NCI-H774 (cell line): ENCODE measurements around the gene TIPARP.

Source experiments
- DNase-seq: peaks from one replicate; lab custom pipeline; 2025; lab: John Stamatoyannopoulos, UW

Gene TIPARP, protein sequence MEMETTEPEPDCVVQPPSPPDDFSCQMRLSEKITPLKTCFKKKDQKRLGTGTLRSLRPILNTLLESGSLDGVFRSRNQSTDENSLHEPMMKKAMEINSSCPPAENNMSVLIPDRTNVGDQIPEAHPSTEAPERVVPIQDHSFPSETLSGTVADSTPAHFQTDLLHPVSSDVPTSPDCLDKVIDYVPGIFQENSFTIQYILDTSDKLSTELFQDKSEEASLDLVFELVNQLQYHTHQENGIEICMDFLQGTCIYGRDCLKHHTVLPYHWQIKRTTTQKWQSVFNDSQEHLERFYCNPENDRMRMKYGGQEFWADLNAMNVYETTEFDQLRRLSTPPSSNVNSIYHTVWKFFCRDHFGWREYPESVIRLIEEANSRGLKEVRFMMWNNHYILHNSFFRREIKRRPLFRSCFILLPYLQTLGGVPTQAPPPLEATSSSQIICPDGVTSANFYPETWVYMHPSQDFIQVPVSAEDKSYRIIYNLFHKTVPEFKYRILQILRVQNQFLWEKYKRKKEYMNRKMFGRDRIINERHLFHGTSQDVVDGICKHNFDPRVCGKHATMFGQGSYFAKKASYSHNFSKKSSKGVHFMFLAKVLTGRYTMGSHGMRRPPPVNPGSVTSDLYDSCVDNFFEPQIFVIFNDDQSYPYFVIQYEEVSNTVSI

DNA sequence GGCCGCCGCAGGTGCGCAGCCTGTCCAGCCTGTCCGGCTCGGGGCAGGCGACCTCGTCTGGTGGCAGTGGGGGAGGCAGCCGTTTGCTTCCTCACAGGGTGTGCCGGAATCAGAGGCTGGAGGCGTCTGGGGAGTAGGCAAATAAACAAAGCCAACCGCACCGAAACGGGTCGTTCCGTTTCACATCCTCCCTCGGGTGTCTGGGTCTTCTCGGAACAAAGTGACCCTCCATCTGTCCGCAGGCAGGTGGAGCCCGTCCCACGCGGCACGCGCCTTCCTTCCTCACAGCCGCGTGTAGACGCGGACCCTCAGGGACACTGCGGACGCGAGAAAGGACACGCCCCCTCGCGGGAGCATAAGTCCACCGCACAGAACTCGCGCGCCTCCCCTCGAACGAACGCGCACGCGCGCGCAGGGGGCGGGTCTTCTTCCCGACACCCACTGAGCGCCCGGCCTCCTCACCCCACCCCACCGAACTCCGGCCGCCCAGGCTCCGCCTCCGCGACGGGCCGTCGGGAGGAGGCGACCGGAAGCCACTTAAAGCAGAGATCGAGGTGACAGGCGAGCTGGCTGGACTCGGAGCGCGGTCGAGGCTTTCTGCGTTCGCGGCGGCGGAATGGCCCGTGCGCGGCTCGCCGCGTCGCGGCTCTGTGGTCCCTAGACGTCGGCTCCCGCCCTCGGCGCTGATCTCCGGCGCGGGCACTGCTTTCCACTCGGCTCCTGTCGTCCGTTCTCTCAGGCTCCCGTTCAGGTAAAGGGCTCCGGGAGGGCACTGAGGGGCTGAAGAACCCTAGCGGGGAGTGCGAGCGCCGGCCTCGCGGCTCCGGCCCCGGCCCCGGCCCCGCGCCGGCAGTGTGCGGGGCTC, at the start of gene TIPARP:
TSS of gene TIPARP (plus strand) at position 545 of the 865 bp plus-strand sequence. CDS start 3,108 bp downstream, outside the sequence.
- peak; percentile 100 for DNase-seq

DNA sequence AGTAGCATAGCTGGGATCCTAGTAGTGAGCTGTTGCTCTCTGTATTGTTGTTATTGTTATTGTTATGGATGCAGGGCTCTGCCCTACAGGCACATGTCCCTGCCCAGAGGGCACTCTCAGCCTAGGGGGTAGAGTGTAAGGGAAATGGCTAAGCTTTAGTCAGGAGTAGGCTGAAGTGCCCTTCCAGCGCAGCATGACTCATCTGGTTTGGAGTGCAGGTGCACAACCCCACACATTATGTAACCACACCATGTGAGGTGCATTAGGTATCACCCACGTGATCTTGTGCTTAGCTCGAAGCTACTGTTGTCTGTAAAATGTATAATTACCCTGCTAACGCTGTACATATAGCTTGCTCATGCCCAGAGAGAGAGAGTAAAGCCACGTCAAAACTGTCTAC, 48.3 kb upstream of the TIPARP start:
- peak; percentile 48 for DNase-seq

DNA sequence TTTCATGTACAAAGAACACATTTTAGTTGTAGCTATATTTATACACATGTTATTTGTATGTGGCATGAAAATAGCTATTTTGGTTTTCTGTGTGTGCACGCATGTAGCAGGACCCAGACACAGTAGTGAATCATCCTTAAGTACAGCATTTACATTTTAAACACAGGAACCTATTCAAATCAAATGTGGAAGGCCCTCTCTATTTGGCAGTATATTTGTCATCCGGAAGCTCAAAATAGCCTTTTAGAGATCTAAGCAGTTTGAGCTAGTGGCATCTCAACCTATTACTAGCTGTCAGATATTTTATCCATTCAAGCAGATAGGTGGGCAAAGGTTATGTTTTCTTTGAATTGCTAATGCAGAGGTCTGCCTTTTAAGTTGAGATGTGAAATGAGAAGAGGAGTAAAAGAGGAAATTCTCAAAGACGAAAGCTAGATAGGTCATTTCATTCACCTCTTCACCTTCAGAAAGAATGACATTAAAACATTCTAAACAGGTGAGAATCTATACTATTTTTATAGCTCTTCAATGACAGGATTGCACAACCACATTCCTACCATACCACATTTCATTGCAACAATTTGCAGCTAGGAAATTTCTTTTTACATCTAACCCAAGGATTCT, 46.3 kb upstream of the TIPARP start:
- no peak for DNase-seq

DNA sequence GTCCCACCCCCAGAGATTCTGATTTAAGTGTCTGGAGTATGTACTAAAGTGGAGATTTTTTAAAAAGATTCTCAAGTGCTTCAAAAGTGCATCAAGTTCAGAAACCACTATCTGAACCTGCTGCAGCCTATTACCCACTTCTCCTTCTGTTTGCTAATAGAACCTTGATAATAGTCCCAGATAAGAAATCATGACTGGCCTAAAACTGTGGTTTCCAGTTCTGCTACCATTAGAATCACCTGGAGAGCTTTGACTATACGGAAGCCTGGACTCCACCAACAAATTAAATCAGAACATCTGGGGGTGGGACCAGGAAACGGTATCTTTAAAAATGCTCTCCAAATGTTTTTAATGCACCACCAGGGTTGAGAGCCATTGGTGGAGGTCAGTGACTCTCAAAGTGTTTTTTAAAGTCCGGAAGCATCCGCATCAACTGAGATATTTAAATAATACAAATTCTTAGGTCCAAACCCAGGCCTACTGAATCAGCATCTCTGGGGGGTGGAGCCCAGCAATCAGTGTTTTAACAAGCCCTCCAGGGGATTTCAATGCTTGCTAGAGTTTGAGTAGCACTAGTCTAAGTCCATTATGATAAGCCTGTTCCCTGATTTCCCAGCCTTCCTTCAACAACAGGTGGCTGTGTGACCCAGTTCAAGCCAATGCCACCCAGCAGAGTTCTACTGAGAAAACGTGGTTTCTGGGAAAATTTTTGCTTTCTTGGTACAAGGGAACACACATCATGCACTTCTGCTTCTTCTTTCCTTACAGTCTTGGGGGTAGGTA, 45.4 kb upstream of the TIPARP start:
- no peak for DNase-seq

DNA sequence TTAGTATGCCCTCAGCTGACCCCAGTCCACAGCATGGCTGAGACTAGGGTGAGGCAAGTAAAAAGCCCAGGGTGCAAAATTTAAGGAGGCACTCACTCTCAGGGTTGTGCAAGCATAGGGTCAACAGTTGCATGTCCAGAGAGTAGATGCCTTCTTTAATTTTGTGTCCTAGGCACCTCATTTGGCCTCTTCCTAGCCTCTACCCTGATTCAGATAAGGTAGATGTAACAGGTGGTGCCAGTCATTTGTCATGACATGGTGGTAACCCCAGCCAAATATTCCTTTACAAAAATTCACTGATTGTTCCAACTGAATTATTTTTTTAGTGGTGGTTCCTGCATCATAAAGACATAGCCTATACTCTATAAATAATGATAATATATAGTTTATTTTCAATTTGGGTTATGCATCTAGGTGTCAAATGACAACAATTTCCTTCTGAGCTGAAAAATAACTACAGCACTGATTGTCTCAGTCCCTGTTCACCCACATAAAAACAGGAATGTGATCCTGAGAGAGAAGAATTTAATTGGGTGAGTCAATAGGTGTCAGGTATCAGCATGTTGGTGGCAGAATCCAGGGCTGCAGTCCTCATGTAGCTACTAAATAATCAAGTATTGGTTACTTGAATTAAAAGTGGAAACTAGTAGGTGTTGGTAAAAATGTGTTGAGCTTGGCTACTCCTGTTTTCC, 44.2 kb upstream of the TIPARP start:
- DNase-seq, result peak; percentile 43

DNA sequence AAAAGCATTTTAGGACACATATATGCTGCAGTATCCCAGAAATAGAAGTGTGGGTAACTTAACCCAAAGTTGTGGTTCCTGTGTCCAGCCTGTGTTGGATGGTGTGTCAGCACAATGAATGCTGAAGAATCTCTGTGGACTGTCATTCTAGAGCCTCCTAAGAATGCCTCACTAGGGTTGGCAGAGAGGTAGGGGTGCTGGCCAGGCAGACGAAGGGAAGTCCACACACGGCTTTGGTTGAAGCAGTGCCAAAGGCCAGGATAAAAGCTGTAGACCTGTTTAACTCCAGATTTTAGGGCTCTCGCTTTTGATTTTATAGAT, 43.7 kb upstream of the TIPARP start:
- DNase-seq, result no peak

DNA sequence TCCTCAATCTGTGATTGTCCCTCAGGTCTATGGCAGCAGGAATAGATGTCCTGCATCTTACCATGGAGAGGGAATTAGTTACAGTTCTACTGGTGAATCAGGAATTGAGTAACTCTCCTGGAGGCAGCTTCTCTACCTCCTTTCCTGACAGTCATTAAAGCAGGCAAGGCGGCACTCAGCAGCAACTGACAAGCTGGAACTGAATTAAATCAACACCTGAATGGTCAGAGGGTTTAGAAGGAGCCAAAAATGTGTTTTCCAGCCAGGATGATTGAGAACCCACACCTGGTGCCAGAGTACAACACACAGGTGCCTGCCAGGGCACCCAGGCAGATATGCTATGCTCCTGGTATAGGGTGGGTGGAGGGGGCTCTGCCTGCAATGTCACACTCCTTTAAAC, 43.1 kb upstream of the TIPARP start:
- peak; percentile 7 for DNase-seq

DNA sequence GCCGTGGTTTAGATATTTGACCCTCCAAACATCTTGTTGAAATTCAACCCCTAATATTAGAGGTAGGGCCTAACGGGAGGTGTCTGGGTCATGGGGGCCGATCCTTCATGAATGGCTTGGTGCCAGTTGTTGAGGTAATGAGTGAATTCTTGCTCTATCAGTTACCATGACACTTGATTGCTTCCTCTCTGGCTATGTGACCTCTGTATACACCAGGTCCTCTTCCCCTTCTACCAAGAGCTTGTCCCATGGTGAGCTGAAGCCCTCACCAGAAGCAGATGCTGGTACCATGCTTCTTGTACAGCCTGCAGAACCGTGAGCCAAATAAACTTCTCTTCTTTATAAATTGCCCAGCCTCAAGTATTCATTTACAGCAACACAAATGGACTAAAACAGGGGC, 41.8 kb upstream of the TIPARP start:
- DNase-seq, result no peak

DNA sequence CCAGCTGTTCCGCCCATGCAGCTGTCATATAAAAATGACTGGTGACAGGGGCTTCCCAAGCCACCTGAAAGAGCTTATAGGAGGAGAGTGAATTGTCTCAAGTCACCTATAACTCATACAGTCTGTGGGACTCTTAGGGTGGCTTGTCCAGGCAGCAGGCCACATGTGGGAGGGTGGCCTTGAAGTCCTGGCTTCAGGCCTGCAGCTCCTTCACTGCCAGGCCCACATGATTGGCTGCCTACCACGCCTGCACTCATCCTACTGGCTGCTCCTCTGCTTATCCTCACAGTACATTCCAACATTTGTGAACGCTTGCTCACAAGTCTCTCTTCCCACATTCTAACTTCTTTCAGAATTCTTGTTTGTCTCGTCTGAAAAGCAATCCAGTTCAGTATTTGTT, 41.1 kb upstream of the TIPARP start:
- no peak for DNase-seq

DNA sequence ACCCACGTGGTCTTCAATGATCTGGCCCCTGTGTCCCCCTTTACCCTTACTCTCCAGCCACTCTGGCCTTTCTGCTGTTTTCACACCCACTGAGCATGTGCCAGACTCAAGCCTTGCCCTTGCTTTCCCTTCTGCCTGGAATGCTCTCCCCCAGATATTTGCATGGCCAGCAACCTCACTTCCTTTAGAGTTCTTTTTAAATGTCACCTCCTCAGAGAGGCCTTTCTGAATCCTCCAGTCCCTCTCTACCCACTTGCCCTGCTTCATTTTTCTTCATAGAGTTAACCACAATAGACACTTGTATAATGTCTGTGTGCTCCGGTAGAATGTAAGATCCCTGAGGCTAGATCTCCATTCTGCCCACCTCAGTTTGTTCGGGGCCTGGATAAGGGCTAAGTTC, 39.4 kb upstream of the TIPARP start:
- no peak for DNase-seq

DNA sequence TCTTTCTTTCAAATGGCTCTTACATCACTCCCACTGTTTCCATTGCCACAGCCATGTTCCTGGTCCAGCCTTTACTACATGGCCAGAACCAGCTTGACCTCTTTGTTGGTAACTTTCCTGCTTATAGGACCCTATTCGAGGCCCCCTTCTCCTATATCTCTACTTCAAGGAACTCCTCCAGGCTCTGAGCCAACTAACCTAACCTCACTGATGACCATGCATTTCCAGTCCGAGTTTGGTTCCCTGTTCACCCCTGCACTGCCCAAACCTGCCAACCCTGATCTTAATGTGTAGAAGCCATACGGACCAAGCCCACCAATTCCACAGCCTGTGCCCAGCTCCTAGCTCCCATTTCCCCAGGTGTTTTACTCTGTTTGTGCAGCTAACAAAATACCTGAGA, 38.4 kb upstream of the TIPARP start:
- no peak for DNase-seq

DNA sequence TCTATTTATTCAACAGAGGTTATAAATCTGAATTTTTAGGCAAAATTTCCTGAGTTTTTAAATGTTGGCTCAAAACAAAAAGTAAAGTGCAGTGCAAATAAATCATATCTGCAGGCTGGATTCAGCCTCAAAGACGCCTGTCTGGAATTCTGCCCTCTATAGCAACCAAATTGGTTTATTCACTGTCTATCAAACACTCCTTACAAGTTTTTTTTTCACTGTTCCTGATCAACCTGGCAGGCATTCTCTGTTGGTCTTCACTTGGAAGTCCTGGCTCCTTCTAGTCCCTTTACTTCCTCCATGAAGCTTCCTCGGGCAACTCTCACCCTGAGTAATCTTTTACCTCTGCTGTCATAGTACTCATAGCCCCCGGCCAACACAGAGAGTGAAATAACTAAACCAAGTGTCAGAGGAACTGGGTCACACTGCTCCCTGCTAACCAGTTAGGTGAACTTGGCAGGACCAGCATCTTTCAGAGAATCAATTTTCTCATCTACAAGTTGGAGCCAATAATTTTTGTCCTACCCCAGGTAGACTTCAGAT, 36.8 kb upstream of the TIPARP start:
- DNase-seq, result no peak

DNA sequence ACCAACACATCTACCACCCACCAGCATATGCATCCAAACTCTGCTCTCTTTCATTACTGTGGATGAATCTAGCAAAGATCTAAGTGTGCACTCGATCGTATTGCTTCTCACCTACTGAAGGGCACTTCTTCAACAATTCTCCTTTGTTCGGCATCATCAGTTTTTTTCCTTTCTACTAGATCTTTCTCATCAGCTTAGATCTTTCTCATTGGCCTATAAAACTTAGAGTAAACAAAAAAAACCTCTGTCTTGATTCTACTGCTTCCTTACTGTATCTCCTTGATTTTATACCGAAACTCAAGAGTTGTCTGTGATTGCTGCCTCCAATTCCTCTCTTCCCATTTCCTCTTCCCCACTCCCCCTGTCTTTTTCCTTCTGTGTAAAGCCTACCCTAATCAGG, 36.1 kb upstream of the TIPARP start:
- no peak for DNase-seq

DNA sequence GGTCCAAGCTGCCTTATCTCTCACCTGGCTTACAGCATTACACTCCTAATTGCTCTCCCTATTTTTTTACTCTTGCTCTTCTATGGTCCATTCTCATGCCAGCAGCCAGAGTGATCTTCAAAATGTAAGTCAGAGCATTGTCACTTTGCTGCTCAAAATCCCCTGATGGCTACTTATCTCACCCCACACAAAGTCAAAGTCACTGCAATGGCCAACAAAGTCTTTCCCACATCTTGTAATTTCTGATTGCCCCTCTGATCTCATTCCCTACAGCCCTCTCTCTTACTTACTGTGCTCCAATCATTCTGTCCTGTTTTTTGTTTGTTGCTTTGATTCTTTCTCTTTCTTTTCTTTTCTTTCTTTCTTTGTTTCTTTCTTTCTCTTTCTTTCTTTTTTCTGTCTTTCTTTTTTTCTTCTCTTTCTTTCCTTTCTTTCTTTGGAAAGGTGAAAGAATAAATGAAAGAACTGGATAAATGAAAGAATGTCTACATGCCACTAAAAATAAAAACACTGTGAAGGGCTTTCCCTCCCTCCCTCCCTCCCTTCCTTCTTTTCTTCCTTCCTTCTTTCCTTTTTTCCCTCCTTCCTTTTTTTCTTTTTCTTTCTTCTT, 34.9 kb upstream of the TIPARP start:
- DNase-seq, result no peak

DNA sequence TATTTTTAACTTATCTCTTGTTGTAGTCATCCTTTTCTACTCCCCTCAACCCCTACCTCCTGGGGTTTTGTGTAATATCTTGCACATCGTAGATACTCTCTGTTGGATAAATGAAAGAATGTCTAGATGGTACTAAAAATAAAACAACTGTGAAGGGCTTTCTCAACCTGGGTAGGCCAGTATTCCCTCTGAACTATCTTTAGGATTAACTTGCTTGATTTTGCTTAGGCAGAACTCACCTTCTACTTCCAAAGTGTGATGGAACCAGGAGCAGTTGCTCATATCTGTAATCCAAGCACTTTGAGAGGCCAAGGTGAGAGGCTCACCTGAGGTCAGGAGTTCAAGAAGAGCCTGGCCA, 32.8 kb upstream of the TIPARP start:
- no peak for DNase-seq

DNA sequence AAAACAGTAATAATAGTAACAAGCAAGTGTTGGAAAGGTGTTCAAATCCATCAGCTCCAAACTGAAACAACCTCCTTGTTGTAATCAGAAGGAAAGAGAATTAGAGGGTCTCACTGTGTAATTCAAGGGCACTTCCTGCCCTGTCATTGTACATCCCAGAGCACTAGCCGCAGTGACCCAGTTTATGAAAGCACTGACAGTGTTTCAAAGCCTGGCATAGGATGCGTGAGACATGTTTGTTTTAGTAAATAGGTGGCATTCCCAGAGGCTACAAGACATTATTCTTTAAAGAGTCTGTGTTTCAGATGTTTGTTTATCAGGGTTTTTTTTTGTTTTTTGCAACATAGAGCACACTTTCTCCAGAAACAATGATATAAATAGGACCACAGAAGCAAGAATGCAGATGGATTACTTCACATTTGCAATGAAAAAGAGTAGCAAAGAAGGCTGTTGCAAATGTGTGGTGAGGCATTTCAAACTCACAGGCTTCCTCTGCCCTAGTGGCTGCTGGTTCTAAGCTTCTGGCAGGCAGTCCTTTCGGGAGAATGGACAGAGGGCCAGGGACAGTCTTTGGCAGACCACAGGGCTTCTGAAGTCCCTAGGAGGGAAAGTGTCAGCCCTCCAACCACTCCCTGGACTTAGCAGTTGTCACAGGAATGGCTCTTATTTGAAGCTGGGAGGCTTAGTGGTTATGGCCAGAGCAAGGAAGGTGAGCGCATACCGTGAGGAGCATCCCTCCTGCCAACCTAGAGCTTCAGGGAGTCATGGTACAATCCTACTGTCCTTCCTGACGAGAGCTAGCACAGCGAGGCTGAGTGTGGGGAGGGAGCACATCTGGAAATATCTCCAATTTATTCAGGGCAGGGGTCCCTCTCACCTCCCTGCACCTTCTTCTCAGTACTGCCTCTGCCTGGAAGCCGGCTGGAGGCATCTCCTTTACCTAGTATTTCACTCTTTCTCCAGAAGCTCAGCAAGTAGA, 31.4 kb upstream of the TIPARP start:
- DNase-seq, result no peak

DNA sequence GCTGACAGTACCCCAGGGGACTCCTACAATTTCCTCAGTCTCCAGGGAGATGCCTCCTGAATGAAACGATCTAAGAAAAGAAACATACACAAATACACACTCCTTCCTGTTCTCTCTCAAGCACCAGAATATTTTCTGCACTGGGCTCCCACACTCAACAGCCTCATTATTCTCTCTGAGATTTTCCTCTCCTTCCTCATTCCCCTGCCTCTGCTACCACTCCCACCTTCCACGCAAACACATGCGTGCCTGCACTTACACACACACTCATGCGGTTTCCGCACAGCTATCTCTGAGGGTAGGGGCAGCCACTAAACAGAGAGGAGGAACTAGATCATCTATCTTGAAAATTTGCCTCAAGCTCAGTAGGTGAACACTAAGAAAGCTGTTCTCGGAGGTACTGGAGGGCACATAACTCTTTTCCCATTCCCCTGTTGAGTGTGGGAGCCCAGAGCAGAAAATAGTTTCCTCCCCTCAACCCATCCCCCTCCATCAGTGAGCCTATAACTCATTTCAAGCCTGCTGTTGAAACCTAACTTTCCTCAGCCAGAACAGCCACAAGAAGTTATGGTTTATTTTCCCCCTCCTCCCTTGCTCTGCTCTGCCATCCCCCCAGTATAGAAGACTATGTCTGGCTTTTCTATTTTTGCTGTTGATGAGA, 30.5 kb upstream of the TIPARP start:
- no peak for DNase-seq

DNA sequence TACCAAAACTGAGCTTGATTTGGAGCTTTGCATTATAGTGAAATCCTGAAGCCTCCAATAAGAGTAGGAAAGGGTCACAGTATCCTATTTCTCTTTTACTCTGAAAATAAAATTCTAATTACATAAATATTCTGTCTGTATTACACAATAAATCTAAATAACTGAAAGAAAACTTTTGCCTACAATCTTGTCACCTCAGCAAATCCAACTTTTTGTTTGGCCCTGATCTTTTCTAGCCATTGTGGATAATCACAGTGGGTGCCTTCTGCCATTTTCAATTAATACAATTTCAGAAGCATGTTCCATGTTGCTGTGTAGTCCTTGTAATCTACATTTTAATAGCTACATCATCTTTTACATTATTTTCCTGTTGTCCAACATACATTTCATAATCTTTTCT, 29.4 kb upstream of the TIPARP start:
- DNase-seq, result no peak

DNA sequence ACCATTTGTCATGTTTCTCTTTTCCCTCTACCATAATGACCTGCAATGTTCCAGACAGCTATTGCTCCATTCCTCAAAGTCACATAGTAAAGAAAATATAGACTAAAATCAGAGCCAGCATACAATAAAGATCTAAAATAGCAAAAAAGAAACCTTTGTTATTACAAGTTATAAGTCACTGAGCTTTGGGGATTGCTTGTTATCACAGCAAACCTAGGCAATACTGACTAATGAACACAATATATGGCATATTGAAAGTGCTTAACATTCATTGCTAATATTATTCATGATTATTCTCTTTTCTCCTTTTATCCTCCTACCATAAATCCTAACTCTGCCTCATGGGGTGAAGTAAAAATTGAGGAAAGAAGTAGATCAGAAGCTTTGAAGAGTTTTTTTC, 27.4 kb upstream of the TIPARP start:
- no peak for DNase-seq
